Neural progenitor cell (in vitro differentiated cells): Measurements from ENCODE around the gene CCNY. TPM values are rescaled to one million over a fixed set of nuclear protein-coding genes. Genes with fewer than 3 reads are reported as not detected.

ENCODE experiments used
- DNase-seq: peaks from one replicate; pipeline ENCODE4 v3.0.0-alpha.2; 2016; ENCODE audit warnings: low spot score
- H2AFZ ChIP-seq: fragments of 200-600 bp; sonication (generic); replicated peaks from 2 replicates; pipeline ENCODE4 v1.6.1; 2016; ENCODE audit warnings: antibody characterized with exemption
- H3F3A ChIP-seq: fragments of 200-600 bp; sonication (generic); 2 replicates; pipeline ENCODE4 v1.6.1; 2016; ENCODE audit warnings: antibody characterized with exemption, low read depth
- H3K27ac ChIP-seq: fragments of 200-600 bp; sonication (generic); 2 replicates; pipeline ENCODE4 v1.5.1; 2016; ENCODE audit warnings: mild to moderate bottlenecking
- H3K27me3 ChIP-seq: fragments of 200-600 bp; sonication (generic); 2 replicates; pipeline ENCODE4 v1.6.1; 2016; ENCODE audit warnings: mild to moderate bottlenecking, moderate library complexity
- H3K36me3 ChIP-seq: fragments of 200-600 bp; sonication (generic); 2 replicates; pipeline ENCODE4 v1.5.1; 2016
- H3K4me1 ChIP-seq: fragments of 200-600 bp; sonication (generic); 2 replicates; pipeline ENCODE4 v1.6.1; 2016; ENCODE audit warnings: mixed run types
- H3K4me2 ChIP-seq: fragments of 200-600 bp; sonication (generic); 2 replicates; pipeline ENCODE4 v1.6.1; 2016
- H3K4me3 ChIP-seq: fragments of 200-600 bp; sonication (generic); 2 replicates; pipeline ENCODE4 v1.5.1; 2016
- H3K79me2 ChIP-seq: fragments of 200-600 bp; sonication (generic); 2 replicates; pipeline ENCODE4 v1.6.1; 2016; ENCODE audit warnings: low read depth
- H3K9ac ChIP-seq: fragments of 200-600 bp; sonication (generic); 2 replicates; pipeline ENCODE4 v1.6.1; 2016
- H3K9me3 ChIP-seq: fragments of 200-600 bp; sonication (generic); 2 replicates; pipeline ENCODE4 v1.5.1; 2016; ENCODE audit warnings: low read depth
- H4K20me1 ChIP-seq: fragments of 200-600 bp; sonication (generic); 2 replicates; pipeline ENCODE4 v1.6.1; 2016; ENCODE audit warnings: low read depth
- H3K27ac Mint-ChIP-seq: 3 replicates; pipeline ENCODE4 v1.8.0; 2021; ENCODE audit warnings: mixed read lengths
- H3K27me3 Mint-ChIP-seq: 2 replicates; pipeline ENCODE4 v1.8.0; 2022; ENCODE audit warnings: low read depth, mild to moderate bottlenecking, inconsistent platforms, moderate library complexity, mixed read lengths; ENCODE audit not compliant: insufficient read depth
- H3K36me3 Mint-ChIP-seq: 3 replicates; pipeline ENCODE4 v1.8.0; 2021; ENCODE audit warnings: mixed read lengths
- H3K4me1 Mint-ChIP-seq: 3 replicates; pipeline ENCODE4 v1.8.0; 2021; ENCODE audit warnings: mixed read lengths
- H3K4me3 Mint-ChIP-seq: 3 replicates; pipeline ENCODE4 v1.8.0; 2021; ENCODE audit warnings: mild to moderate bottlenecking, moderate library complexity, mixed read lengths
- H3K9me3 Mint-ChIP-seq: 3 replicates; pipeline ENCODE4 v1.8.0; 2020; ENCODE audit warnings: mixed read lengths
- CTCF ChIP-seq: fragments of 200-600 bp; sonication (generic); IDR thresholded peaks from 2 replicates; pipeline ENCODE4 v1.5.1; 2017; ENCODE audit warnings: antibody characterized with exemption, mild to moderate bottlenecking
- EZH2 ChIP-seq: fragments of 200-600 bp; sonication (generic); IDR thresholded peaks from 2 replicates; pipeline ENCODE4 v1.6.1; 2017; ENCODE audit warnings: antibody characterized with exemption, mild to moderate bottlenecking, moderate library complexity
- EZH2phosphoT487 ChIP-seq: fragments of 200-600 bp; sonication (generic); IDR thresholded peaks from 2 replicates; pipeline ENCODE4 v1.6.1; 2017; ENCODE audit warnings: antibody characterized with exemption
- total RNA-seq: library from RNA; depleted of rRNA; stranded (reverse); fragments of >200 nt; gene quantifications from 2 replicates; pipeline ENCODE4 v1.2.3, GENCODE V29; 2015; ENCODE audit warnings: low replicate concordance

Gene CCNY
- total RNA-seq, 1 donor from 2014 or later: 46.7 TPM

GRCh38 chr10:35554036-35554435 is 217.7 kb downstream of the CCNY start:
- H3F3A ChIP-seq: no peaks in the 10 kb centered on the region
- no peaks in the 10 kb centered on the region for H3K36me3 ChIP-seq
- no peak overlapping the region for H3K4me3 ChIP-seq
- DNase-seq: peak; percentile 16
- no peak overlapping the region for H3K4me3 Mint-ChIP-seq
- no peak overlapping the region for H2AFZ ChIP-seq
- H3K79me2 ChIP-seq: no peaks in the 10 kb centered on the region
- H3K27ac ChIP-seq: no peak overlapping the region
- H3K36me3 Mint-ChIP-seq: peaks cover 7% of the 10 kb centered on the region
- H3K27me3 Mint-ChIP-seq: peaks cover 11% of the 10 kb centered on the region
- H4K20me1 ChIP-seq: peaks cover 3% of the 10 kb centered on the region
- no peak overlapping the region for H3K27ac Mint-ChIP-seq
- peaks cover 10% of the 10 kb centered on the region for H3K4me1 ChIP-seq
- TF ChIP-seq EZH2 (no peak), CTCF (no peak), EZH2phosphoT487 (no peak)
- no peaks in the 10 kb centered on the region for H3K9me3 ChIP-seq
- H3K9ac ChIP-seq: no peak overlapping the region
- no peak overlapping the region for H3K4me2 ChIP-seq
- no peaks in the 10 kb centered on the region for H3K27me3 ChIP-seq
- H3K4me1 Mint-ChIP-seq: peaks cover 14% of the 10 kb centered on the region
- no peaks in the 10 kb centered on the region for H3K9me3 Mint-ChIP-seq

- TF ChIP-seq EZH2: no peak
- TF ChIP-seq CTCF: no peak
- no peak for TF ChIP-seq EZH2phosphoT487
- Histone ChIP-seq H3K4me3 (no peak overlapping the region), H3K4me2 (no peak overlapping the region), H3K79me2 (no peaks in the 10 kb centered on the region), H3F3A (no peaks in the 10 kb centered on the region), H4K20me1 (peaks cover 3% of the 10 kb centered on the region), H2AFZ (no peak overlapping the region), H3K27ac (no peak overlapping the region), H3K4me1 (peaks cover 10% of the 10 kb centered on the region), H3K9me3 (no peaks in the 10 kb centered on the region), H3K27me3 (no peaks in the 10 kb centered on the region), H3K9ac (no peak overlapping the region), H3K36me3 (no peaks in the 10 kb centered on the region)
- Mint-ChIP-seq H3K36me3 (peaks cover 12% of the 10 kb centered on the region), H3K9me3 (no peaks in the 10 kb centered on the region), H3K27ac (no peak overlapping the region), H3K27me3 (peaks cover 11% of the 10 kb centered on the region), H3K4me1 (peaks cover 15% of the 10 kb centered on the region), H3K4me3 (no peak overlapping the region)
- no peak for DNase-seq
These were observed 218.2 kb downstream of the CCNY start for GRCh38 chr10:35554461-35555056.

GRCh38 chr10:35555962-35556930 is 219.9 kb downstream of the CCNY start:
- no peaks in the 10 kb centered on the region for H4K20me1 ChIP-seq

More at GRCh38 chr10:35555962-35556930, 219.9 kb downstream of the CCNY start:
- DNase-seq: no peak
- H3K27ac Mint-ChIP-seq: no peak overlapping the region
- Histone ChIP-seq H3K36me3 (no peaks in the 10 kb centered on the region), H3K4me3 (no peak overlapping the region), H3K4me2 (no peak overlapping the region), H3K4me1 (peaks cover 10% of the 10 kb centered on the region), H2AFZ (no peak overlapping the region), H3K27ac (no peak overlapping the region), H3K27me3 (no peaks in the 10 kb centered on the region), H3K9me3 (no peaks in the 10 kb centered on the region), H3K79me2 (no peaks in the 10 kb centered on the region), H3K9ac (no peak overlapping the region), H3F3A (no peaks in the 10 kb centered on the region)
- H3K9me3 Mint-ChIP-seq: no peaks in the 10 kb centered on the region
- H3K4me3 Mint-ChIP-seq: no peak overlapping the region
- peaks cover 15% of the 10 kb centered on the region for H3K4me1 Mint-ChIP-seq
- H3K36me3 Mint-ChIP-seq: peaks cover 7% of the 10 kb centered on the region
- peaks cover 2% of the 10 kb centered on the region for H3K27me3 Mint-ChIP-seq
- TF ChIP-seq EZH2phosphoT487: no peak
- no peak for TF ChIP-seq CTCF
- no peak for TF ChIP-seq EZH2
